Breast epithelium (tissue), 4 donors: ENCODE data around the gene COL5A1. TPM values are rescaled to one million over a fixed set of nuclear protein-coding genes. Genes with fewer than 3 reads are reported as not detected.
"Not testable (repeated sequence)": the region's sequence is repeated elsewhere in the genome, so short reads cannot be mapped to it uniquely, and the experiment has no call there.

Experiments used
- DNase-seq, 2 donors: peaks; one replicate each; pipeline ENCODE4 v3.0.0-alpha.2; 2019; ENCODE audit warnings: low spot score in 2 of 2
- H3K27ac ChIP-seq, 2 donors: fragments of 200-600 bp; sonication (generic) in 1 of 2; one replicate each; pipeline ENCODE4 v1.5.1; 2016 to 2019; ENCODE audit warnings: mild to moderate bottlenecking in 1 of 2
- H3K27me3 ChIP-seq, 2 donors: fragments of 200-600 bp; sonication (generic) in 1 of 2; one replicate each; pipeline versions ENCODE4 v1.5.1 to v1.6.0; 2017 to 2019; ENCODE audit warnings: control low read depth in 1 of 2, mild to moderate bottlenecking in 1 of 2
- H3K36me3 ChIP-seq: fragments of 200-600 bp; one replicate; pipeline ENCODE4 v1.5.1; 2019
- H3K4me1 ChIP-seq, 2 donors: fragments of 200-600 bp; sonication (generic); one replicate each; pipeline ENCODE4 v1.5.1; 2016 to 2019; ENCODE audit warnings: control low read depth in 1 of 2
- H3K4me3 ChIP-seq, 3 donors: fragments of 200-600 bp; sonication (generic); 1 replicate in 2 of 3; 2 replicates in 1 of 3; pipeline ENCODE4 v1.5.1; 2016 to 2019; ENCODE audit warnings: mild to moderate bottlenecking in 3 of 3, moderate library complexity in 2 of 3
- H3K9me3 ChIP-seq, 2 donors: fragments of 200-600 bp; sonication (generic) in 1 of 2; one replicate each; pipeline ENCODE4 v1.5.1; 2016 to 2019; ENCODE audit warnings: control low read depth in 1 of 2
- POLR2A ChIP-seq: fragments of 450-650 bp; IDR thresholded peaks from one replicate; pipeline ENCODE4 v1.6.1; 2016; ENCODE audit warnings: antibody characterized with exemption, mild to moderate bottlenecking, moderate library complexity
- POLR2AphosphoS5 ChIP-seq, 3 donors: sonication (generic); formaldehyde crosslinking; IDR thresholded peaks; one replicate each; pipeline ENCODE4 v1.6.1; 2017; ENCODE audit warnings: antibody characterized with exemption in 3 of 3
- intact Hi-C: fragments of 100-400 bp; cut with DNase I; formaldehyde crosslinking; loops from one replicate; pipeline ENCODE4 v1.15.1; 2023; ENCODE audit warnings: low total_unique reads
- total RNA-seq, 3 donors: library from RNA; depleted of rRNA; stranded (reverse); fragments of >200 nt; gene quantifications; one replicate each; pipeline ENCODE4 v1.1.0, GENCODE V29; 2016
- TF ChIP-seq, protein P1 (sequence below), 3 donors: fragments of 450-650 bp; IDR thresholded peaks; one replicate each; pipeline ENCODE4 v1.5.1; 2016 to 2017; ENCODE audit warnings: antibody characterized with exemption in 3 of 3, mild to moderate bottlenecking in 3 of 3, moderate library complexity in 3 of 3

Gene COL5A1
- total RNA-seq, 3 donors from 2014 or later, result 12.1 to 17.0 (median 15.4) TPM

DNA sequence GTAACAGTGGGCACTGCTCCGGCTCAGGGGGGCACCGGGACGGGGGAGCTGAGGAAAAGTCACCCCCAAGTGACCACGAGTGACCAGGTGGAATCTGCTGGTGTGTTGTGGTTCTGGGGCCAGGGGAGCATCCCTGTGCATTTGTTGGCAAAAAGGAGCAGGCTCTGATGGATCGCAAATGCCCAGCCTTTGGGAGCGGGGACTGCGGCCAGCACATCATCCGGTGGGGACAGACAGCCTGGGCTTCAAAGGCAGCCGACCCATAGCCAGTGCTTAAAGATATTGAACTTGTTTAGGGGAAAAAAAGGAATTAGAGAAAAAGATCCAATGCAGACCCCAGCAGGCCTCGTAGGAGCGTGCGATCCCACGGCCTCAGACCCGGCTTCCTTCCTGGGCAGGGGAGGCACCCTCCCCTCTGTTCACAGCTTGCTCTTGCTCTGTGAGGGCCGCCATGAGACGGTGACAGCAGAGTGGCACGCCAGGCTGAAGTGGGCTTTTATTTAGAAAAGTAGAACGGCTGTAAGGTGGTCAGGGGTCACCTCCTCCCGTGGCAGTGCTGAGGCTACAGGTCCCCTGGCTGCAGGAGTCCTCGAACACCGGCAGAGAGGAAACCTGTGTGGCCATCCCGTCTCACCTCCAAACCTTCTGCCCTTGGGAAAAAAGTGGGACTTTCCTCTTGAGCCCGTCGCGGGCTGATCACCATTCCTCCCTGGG, 41.2 kb downstream of the COL5A1 start:
- TF ChIP-seq POLR2AphosphoS5 (IDR thresholded peaks at IDR 0.05) (no peak), POLR2A (no peak)
- TF ChIP-seq, protein P1, sequence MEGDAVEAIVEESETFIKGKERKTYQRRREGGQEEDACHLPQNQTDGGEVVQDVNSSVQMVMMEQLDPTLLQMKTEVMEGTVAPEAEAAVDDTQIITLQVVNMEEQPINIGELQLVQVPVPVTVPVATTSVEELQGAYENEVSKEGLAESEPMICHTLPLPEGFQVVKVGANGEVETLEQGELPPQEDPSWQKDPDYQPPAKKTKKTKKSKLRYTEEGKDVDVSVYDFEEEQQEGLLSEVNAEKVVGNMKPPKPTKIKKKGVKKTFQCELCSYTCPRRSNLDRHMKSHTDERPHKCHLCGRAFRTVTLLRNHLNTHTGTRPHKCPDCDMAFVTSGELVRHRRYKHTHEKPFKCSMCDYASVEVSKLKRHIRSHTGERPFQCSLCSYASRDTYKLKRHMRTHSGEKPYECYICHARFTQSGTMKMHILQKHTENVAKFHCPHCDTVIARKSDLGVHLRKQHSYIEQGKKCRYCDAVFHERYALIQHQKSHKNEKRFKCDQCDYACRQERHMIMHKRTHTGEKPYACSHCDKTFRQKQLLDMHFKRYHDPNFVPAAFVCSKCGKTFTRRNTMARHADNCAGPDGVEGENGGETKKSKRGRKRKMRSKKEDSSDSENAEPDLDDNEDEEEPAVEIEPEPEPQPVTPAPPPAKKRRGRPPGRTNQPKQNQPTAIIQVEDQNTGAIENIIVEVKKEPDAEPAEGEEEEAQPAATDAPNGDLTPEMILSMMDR (IDR thresholded peaks at IDR 0.05), result no peak
- intact Hi-C loops, result no loop called here
- DNase-seq, result no peak
- Histone ChIP-seq H3K27me3 (no peaks in the 10 kb centered on the region), H3K27ac (no peak overlapping the region), H3K36me3 (no peaks in the 10 kb centered on the region), H3K4me1 (no peaks in the 10 kb centered on the region), H3K9me3 (no peaks in the 10 kb centered on the region), H3K4me3 (no peak overlapping the region)

DNA sequence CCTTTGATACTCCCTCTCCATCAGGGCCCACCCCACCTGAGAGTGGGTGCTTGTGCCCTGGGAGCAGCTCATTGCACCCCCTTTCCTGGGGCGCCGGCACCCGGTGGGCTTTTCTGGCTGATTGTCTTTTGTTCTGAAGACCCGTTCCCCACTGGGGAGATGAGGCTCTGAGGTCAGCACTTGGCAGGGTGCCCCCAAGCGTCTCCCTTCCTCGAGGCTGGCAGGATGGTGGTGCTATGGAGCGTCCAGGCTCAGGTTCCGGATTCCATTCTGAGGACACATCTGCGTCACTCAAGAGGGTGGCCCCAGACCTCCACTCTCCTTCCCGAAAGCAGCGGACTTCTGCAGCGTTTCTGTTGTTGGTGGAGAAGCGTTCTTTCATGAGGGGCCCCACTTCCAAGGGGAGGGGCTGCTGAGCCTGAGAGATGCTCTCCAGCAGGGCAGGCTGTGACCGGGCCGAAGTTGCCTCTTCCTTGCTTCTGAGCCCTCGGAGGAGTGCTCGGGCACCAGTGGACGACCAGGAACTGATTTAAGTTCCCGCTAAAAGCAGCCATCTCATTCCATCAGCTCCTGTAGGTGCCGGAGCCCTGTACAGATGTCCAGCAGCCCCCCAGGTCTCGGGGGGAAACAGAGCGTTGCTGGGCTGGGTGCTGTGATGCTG, 42.2 kb downstream of the COL5A1 start:
- H3K36me3 ChIP-seq, result no peaks in the 10 kb centered on the region
- intact Hi-C loops, result no loop called here
- no peak for TF ChIP-seq POLR2A
- TF ChIP-seq, protein P1 (IDR thresholded peaks at IDR 0.05), result no peak
- no peak for TF ChIP-seq POLR2AphosphoS5 (IDR thresholded peaks at IDR 0.05)
- H3K27ac ChIP-seq, result no peak overlapping the region
- H3K9me3 ChIP-seq, result no peaks in the 10 kb centered on the region
- no peak overlapping the region for H3K4me3 ChIP-seq
- no peaks in the 10 kb centered on the region for H3K4me1 ChIP-seq
- no peaks in the 10 kb centered on the region for H3K27me3 ChIP-seq
- DNase-seq, result no peak

DNA sequence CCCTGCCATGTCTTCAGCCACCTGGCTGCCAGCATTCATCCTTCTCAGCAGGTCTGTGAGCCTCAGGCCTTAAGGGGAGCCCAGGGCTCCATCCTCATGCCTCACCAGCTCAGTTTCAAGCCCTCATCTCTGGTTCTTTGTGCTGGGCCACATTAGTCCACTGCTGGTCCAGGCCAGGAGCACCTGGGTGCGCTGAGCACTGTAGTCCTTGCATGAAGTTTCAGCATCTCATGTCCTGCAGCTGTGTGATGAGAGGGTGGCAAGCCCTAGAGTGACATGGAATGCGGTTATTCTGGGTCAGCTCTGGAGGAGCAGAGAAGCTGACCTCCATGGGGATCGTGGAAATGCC, 42.7 kb downstream of the COL5A1 start:
- intact Hi-C loops, result no loop called here
- Histone ChIP-seq H3K4me1 (no peaks in the 10 kb centered on the region), H3K27ac (no peak overlapping the region), H3K9me3 (no peaks in the 10 kb centered on the region), H3K27me3 (no peaks in the 10 kb centered on the region), H3K4me3 (no peak overlapping the region), H3K36me3 (no peaks in the 10 kb centered on the region)
- no peak for DNase-seq
- TF ChIP-seq POLR2AphosphoS5 (IDR thresholded peaks at IDR 0.05), result no peak
- TF ChIP-seq, protein P1 (IDR thresholded peaks at IDR 0.05), result no peak
- TF ChIP-seq POLR2A, result no peak

DNA sequence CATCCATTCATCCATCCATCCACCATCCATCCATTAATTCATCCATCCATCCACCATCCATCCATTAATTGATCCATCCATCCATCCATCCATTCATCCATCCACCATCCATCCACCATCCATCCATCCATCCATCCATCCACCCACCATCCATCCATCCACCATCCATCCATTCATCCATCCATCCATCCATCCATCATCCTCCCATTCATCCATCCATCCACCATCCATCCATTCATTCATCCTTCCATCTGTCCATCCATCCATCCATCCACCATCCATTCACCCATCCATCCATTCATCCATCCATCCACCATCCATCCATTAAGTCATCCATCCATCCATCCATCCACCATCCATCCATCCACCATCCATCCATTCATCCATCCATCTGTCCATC, 43.3 kb downstream of the COL5A1 start:
- H3K4me1 ChIP-seq, H3K9me3 ChIP-seq, DNase-seq, intact Hi-C loops, H3K4me3 ChIP-seq, H3K36me3 ChIP-seq, H3K27me3 ChIP-seq, H3K27ac ChIP-seq: not testable (repeated sequence)

DNA sequence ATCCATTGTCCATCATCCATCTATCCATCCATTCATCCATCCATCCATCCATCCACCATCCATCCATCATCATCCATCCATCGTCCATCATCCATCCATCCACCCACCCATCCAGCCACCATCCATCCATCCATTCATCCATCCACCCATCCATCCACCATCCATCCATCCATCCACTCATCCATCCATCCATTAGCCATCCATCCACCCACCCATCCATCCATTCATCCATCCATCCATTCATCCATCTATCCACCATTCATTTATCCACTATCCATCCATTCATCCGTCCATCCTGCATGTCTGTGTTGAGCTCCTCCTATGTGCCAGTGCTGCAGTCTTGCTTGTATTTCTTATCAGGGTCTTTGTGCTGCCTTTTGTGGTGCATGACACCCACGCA, 44.2 kb downstream of the COL5A1 start:
- H3K9me3 ChIP-seq, result no peaks in the 10 kb centered on the region
- no peaks in the 10 kb centered on the region for H3K4me1 ChIP-seq
- H3K27me3 ChIP-seq, result no peaks in the 10 kb centered on the region
- intact Hi-C loops, result no loop called here
- H3K4me3 ChIP-seq, result no peak overlapping the region
- TF ChIP-seq, protein P1 (IDR thresholded peaks at IDR 0.05), result no peak
- TF ChIP-seq POLR2AphosphoS5 (IDR thresholded peaks at IDR 0.05) (no peak), POLR2A (no peak)
- H3K36me3 ChIP-seq, result no peaks in the 10 kb centered on the region
- H3K27ac ChIP-seq, result no peak overlapping the region
- DNase-seq, result no peak
